Fibroblast of mammary gland (primary cell): ENCODE results near the gene RTRAF.

Source experiments
- DNase-seq: peaks from one replicate; pipeline ENCODE4 v3.0.0-alpha.2; 2010; ENCODE audit warnings: low read depth
- H3K4me3 ChIP-seq: 2 replicates; pipeline ENCODE4 v1.5.1; 2011; ENCODE audit warnings: low read depth, mild to moderate bottlenecking, low read length, moderate library complexity; ENCODE audit not compliant: control insufficient read depth
- TF ChIP-seq, protein P1 (sequence below): conservative IDR thresholded peaks from 2 replicates; pipeline ENCODE4 v1.5.1; 2011; ENCODE audit warnings: low read depth, low read length, inconsistent platforms; ENCODE audit not compliant: control insufficient read depth, insufficient read depth

Gene RTRAF

DNA sequence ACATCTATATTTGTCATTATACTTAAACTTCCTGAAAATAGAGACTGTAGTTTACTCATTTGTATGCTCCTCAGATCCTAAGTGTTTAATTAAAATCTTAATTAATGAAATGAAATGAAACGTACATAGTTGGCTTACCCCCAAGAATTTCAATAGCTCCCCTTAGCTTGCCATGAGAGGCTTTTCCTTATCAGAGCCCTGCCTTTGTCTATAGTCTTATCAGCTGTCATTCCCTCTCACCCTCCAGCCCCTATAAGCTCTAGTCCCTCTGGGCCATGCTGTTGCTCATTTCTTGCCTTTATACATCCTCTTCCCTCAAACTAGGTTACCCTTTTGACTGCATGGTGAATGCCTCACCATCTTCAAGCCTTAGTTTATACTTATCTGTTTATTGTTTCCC lies 1.1 kb upstream of the RTRAF start:
- H3K4me3 ChIP-seq = no peak overlapping the region
- TF ChIP-seq, protein P1, sequence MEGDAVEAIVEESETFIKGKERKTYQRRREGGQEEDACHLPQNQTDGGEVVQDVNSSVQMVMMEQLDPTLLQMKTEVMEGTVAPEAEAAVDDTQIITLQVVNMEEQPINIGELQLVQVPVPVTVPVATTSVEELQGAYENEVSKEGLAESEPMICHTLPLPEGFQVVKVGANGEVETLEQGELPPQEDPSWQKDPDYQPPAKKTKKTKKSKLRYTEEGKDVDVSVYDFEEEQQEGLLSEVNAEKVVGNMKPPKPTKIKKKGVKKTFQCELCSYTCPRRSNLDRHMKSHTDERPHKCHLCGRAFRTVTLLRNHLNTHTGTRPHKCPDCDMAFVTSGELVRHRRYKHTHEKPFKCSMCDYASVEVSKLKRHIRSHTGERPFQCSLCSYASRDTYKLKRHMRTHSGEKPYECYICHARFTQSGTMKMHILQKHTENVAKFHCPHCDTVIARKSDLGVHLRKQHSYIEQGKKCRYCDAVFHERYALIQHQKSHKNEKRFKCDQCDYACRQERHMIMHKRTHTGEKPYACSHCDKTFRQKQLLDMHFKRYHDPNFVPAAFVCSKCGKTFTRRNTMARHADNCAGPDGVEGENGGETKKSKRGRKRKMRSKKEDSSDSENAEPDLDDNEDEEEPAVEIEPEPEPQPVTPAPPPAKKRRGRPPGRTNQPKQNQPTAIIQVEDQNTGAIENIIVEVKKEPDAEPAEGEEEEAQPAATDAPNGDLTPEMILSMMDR = no peak
- no peak for DNase-seq

DNA sequence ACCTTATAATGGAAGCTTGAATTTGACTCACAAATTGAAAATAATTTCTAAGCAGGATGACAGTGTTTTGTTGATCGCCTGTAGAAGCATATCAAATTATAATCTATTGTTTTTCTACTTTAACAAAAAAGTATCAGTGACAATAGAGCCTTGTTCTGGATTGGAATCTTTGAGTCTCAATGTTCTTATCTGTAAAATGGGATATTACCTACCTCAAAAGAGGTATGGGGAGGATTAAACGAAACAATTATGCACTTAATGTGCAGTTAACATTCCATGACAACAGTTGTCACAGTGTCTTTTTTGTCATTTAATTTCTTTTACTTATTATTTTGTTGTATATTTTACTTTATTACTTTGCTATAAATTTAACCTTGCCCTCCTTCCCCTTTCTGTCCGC lies 1.1 kb downstream of the RTRAF start:
- peak overlapping the region; percentile 84 for H3K4me3 ChIP-seq
- DNase-seq = no peak
- TF ChIP-seq, protein P1 = no peak

DNA sequence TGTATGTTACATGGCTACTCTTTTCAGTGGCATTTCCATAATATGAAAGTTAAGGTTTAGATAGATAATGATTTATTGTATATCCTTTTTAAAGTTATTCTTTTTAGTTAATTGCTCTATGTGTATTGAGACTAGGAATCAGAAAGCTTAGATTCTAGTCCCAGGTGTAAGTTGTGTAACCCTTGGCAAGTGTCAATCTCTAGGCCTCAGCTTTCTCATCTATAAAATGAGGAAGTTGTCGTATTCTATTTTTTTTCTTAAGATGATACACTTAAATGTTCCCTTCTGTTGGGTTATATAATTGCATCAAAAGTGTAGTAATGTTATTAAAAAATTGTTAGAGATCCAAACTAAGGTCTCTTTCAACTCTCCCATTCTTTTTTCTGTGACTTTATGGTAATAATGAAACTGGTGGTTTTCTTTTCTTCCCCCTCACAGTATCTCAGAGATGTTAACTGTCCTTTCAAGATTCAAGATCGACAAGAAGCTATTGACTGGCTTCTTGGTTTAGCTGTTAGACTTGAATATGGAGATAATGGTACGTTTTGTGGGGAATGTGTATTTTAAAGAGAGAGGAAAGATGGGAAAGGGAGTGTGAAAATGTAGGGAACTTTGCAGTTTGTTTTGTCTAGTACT lies 4.1 kb downstream of the RTRAF start:
- DNase-seq = no peak
- H3K4me3 ChIP-seq = no peak overlapping the region
- TF ChIP-seq, protein P1 = no peak

DNA sequence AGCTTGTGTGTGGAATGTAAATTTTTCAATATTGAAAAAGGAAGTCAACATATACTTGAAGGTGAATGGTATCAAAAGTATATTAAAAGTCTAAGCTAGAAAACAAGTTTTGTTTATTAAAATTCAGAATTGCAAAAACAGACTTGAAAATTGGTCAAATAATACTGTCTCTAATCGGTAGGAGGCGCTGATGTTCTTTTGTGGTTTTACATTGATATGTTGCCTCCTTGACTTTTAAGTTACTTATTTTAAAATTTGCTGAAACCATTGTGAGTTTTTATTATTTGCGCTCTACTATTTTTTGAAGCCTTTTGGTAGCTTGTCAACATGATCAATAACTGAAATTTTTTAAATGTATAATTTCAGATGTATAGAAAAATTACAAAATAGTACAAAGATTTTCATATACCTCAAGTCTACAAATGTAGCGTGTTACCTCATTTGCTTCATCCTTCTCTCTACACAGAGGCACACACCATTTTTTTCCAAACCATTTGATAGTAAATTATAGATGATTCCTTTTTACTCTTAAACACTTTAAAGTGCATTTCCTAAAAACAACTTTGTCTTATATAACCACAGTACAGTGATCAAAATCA lies 6.9 kb downstream of the RTRAF start:
- peak; percentile 78 for DNase-seq
- TF ChIP-seq, protein P1 = peak; percentile 84
- no peak overlapping the region for H3K4me3 ChIP-seq

DNA sequence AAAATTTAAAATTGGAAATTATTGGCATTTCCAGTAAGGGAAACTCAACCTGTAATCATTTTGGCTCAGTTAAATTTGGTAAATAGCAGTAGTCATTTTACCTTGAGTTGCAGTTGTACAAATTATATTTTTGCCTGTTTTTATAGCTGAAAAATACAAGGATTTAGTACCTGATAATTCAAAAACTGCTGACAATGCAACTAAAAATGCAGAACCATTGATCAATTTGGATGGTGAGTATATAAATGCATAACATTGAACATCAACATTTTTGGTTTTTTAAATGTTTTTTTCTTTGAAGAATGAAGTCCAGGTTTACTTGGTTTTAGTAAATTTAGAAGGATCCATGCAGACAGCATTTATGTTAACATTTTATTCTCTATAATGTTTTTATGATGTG lies 9.0 kb downstream of the RTRAF start:
- TF ChIP-seq, protein P1 = no peak
- no peak for DNase-seq
- H3K4me3 ChIP-seq = no peak overlapping the region

DNA sequence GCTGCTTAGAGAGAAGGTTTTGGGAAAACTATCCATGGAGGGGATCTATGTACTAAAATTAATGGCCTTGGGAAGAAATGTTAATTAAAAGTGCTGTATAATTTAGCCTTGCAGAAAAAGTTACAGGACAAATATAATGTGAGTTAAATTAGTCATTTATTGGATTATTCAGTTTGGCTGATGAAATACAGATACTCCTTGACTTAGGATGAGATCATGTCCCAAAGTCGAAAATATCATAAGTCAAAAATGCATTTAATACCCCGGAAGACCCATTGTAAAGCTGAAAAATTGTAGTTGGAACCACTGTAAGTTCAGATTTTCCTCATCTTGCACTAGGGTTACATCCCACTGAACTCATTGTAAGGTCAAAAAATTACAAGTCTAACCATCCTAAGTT lies 9.7 kb downstream of the RTRAF start:
- H3K4me3 ChIP-seq = no peak overlapping the region
- peak; percentile 71 for DNase-seq
- TF ChIP-seq, protein P1 = no peak
